Renal pelvis (tissue), 4 donors: ENCODE measurements around the gene TMEM132D. TPM values are rescaled to one million over a fixed set of nuclear protein-coding genes. Genes with fewer than 3 reads are reported as not detected.

Experiments used
- DNase-seq: peaks from one replicate; pipeline ENCODE4 v3.0.0-alpha.2; 2013
- polyA plus RNA-seq, 3 donors: library from polyadenylated mRNA; unstranded; fragments of 120-200 nt; gene quantifications; one replicate each; pipeline ENCODE4 v1.2.1, GENCODE V29; 2013; ENCODE audit not compliant: insufficient read length in 3 of 3

The TMEM132D gene
- polyA plus RNA-seq, 3 donors: 0.90 to 1.6 (median 1.6) TPM

DNA sequence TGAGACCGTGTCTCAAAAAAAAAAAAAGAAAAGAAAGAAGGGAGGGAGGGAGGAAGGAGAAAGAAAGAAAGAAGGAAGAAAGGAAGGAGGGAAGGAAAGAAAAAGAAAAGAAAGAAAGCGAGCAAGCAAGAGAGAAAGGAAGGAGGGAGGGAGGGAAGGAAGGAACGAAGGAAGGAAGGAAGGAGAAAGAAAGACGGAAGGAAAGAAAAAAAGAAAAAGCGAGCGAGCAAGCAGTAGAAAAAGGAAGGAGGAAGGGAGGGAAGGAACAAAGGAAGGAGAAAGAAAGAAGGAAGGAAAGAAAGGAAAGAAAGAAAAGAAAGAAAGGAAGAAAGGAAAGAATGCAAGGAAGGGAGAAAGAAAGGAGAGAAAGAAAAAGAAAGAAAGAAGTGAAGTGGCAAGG, 546.6 kb downstream of the TMEM132D start:
- DNase-seq: no peak

DNA sequence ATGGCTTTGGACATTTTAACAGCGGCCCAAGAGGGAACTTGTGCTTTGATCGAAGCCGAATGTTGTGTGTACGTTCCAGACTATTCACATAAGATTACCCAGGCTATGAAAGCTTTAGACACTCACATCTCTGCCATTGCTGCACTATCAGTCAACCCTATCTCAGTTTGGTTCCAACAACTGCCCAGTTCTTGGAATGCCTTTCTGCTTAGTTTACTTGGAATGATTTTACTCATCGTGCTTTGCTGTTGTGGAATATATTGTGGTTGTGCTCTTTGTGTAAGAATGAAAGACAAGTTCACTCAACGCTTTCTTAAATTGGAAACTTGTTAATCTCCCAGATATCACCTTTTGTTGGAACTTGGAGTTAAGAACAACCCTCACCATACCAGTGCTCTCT, 552.3 kb downstream of the TMEM132D start:
- no peak for DNase-seq

DNA sequence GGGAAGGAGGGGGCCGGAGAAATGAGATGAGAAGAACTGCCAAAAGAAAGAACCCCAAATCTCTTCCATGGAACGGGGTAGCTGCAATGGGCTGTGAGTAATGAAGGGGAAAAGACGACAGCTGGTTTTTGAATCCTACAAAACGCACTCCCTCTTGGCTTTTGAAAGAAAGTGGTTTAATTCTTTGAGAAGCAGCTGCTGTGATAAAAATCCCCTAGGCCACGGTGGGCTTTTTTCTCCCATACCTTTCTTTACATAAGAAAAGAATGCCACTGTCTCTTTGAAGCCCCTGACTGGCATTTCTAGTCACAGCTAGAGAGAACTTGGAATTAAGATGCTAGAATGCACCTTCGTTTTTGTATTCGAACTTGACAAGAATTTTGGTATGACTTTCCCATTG, 564.5 kb downstream of the TMEM132D start:
- DNase-seq: no peak

DNA sequence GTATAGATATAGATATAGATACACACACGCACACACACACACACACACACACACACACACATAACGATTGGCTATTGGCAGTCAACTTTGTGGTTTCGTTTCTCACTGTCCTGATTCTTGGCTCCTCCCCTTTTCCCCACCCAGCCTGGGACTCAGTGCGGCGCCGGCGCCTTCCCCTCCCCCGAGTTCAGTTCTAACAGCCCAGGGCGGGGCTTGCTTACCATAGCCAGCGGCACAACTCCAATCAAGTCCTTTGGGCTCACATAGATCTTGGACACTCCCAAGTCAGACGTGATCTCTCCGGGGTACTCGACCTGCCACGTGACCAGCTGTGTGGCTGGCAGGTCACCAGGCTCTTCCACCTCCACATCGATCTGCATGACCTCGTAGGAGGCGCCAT, 566.4 kb downstream of the TMEM132D start:
- no peak for DNase-seq

DNA sequence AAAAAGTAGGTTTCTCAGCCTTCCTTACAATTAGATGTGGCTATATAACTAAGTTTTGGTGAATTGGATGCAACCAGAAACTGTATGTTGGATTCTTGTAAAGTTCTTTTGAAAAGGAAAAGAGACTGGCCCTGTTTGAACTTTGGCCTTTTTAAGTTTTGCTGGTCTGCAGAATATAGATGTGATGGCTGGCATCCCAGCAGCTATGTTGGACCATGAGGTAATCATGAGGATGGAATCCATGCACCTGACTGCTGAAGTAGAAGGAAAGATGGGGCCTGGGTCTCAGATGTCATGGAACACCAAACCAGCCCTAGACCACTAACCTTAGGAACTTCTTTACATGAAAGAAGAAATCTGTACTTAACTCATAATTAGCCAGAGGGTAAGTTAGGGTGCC, 568.1 kb downstream of the TMEM132D start:
- no peak for DNase-seq

DNA sequence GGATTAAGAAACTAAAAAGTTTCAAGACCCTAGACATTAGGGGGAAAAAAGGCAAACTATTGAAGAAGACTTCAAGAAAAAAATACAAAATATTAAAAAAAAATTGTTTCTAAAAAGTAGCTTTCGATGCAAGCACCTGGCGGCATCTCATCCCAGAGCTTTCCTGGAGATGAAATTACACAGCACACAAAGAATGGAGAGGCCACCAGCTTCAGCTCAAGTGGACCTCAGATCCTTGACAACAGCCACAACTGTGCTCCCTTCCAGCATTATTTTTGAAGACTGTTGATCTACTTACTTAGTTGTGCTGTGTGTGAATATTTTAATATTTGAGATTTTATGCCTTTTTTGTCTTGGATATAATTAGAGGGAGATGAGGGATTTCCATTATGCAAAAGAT, 571.5 kb downstream of the TMEM132D start:
- no peak for DNase-seq

DNA sequence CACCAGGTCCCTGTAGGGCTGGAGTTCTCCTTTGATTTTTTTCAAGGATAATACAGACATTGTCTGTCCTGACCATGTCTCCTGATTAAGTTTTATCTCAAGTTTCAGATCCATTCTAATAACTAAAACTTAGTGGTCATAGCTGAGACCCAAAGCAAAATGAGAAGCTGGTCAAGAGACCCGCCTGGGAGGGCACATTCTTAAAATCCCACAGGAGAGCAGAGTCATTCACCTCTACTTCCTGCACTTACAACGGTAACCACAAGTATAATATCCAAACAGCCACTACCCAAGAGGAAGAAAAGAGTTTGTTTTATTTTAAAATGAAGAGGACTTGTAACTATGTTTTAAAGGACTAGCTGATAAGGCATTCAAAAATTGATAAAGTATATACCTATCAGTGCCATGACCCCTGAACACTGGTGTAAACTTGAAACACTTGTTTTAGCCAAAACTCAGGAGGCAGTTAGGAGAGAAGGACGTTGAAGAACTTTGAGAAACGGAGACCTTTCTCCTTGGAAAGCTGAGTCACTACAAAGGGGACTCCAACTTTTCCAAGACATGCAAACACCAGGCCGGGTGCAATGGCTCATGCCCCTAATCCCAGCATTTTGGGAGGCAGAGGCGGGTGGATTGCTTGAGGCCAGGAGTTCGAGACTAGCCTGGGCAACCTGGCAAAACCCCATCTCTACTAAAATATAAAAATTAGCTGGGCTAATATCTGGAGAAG, 572.3 kb downstream of the TMEM132D start:
- DNase-seq: no peak

DNA sequence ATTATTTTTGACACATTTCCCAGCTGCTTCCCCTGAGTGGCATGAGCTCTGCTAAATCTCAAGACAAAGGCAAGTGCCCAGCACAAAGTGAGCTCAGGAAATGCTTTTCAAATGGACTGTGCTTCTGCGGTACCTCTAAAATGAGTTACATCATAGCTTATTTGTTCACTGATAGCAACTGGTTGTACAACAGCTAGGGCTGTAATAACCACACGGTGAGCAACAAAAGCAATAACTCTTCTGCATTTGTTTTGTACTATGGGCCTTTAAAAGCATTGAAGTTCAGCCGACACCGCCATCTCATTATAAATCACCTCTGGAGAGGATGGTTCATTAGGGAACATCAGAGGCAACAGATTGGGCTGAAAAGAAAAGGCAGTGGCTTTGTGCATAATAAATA, 575.6 kb downstream of the TMEM132D start:
- no peak for DNase-seq

DNA sequence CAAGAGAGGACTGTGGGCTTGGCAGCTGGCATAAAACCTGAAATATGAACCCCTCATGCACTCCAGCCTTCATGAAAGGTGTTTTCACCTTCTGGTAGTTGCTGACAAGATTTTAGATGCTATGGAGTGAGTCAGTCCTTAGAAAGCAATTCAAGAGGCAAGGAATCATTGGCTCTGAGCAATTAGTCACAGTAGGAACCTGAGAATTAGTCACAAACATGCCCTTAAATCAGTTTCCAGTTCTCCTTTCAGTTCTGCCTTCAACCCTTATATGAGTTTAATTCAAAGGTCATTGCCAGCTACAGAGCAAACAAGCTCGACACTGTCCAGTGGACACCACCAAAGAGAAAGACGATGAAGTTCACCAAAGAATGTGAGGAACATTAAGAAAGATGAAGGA, 578.3 kb downstream of the TMEM132D start:
- DNase-seq: no peak

DNA sequence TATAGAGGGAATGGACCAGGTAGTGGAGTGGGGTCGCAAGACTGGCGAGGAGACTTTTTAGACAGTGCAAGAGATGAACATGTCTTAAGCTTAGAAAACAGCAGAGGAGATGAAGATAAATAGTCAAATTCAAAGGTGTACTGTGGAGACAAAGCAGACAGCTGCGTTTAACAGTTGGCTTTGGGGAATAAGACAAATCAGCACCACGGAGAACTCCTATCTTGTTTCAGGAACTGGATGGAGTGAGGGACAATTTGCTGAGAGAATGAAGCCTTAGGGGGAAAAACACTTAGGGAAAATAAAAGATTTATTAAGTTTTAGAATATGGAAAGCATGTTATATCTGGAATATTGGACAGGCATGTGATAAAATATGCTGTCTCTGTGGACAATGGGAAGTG, 591.8 kb downstream of the TMEM132D start:
- peak; percentile 16 for DNase-seq

DNA sequence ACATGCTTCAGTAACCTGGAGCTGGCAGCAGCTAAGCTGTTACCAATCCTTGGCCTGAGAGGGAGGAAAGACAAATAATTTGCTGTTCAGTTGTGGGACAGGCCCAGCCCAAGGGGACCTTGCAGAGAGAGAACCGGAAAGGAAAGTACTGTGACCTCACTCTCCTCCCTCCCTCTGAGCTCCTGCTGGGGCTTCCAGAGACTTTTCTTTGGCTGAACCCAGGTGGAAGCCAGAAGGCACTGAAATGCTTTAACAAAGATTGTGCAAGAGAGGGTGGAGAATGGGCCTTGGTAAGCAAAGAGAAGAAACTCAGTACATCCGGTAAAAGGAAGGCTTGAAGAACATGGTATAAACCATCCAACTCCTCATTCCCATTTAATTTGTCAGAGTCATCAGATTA, 593.5 kb downstream of the TMEM132D start:
- no peak for DNase-seq

DNA sequence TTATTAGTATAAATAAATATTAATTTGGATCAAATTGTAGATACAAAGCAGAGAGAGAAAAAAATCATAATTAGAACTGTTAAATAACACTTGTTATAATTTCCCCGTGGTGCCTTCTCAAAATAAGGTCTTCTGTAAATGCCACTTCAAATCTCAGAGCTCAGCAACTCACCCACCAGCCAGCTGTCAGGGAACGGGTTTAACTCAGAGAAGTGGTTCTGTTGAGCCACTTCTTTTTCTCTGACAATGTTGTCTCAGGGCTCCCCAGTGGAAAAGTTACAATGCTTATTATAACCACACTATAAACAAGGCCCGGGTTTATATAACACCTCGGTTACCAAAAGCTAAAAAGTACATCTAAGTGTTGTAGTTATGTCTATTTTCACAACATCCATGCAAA, 598.0 kb downstream of the TMEM132D start:
- no peak for DNase-seq

DNA sequence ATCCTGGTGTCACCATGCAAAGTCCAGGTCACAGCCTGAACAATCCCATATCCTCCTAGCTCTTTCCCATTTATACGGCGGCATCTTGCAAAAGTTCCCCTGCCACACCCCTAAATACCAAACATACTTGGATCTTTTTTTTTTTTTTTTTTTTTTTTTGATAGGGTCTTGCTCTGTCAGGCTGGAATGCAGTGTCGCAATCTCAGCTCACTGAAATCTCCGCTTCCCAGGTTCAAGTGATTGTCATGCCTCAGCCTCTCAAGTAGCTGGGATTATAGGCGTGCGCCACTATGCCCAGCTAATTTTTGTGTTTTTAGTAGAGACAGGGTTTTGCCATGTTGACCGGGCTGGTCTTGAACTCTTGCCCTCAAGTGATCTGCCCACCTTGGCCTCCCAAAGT, 599.3 kb downstream of the TMEM132D start:
- DNase-seq: no peak

DNA sequence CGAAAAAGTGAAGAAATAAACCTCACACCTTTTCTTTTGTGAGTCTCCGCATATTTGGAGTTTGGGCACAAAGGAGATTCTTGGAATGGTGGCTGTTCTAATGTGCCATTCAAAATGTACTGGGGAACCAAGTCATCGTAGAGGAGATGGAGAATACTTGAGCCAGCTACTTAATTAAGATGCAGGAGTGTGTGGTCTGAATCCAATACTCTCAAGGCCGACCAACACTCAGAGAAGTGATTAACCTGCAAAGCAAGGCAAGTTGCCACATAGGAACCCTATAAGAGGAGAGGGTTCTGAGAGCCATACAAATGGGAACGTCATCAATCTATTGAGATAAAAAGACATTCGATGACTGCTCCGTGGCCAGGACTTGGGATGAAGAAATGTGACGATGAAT, 603.8 kb downstream of the TMEM132D start:
- no peak for DNase-seq

DNA sequence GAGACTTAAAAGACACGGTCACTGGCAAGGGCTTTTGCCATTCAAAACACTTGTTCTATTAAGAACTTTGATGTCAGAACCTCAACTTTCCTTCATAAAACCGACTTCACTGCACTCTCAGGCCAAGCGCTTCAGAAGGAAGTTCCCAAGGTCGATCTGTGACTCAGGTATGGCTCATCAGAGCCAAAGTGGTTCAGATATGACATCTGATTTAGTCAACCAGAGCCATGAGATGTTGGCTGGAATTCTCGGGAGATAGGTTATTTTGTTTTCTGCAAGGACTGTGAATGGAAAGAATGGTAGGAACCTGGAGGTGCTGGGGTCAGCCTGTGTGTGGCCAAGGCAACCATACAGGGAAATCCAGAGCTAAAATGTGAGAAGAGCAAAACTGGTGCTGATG, 604.9 kb downstream of the TMEM132D start:
- no peak for DNase-seq

DNA sequence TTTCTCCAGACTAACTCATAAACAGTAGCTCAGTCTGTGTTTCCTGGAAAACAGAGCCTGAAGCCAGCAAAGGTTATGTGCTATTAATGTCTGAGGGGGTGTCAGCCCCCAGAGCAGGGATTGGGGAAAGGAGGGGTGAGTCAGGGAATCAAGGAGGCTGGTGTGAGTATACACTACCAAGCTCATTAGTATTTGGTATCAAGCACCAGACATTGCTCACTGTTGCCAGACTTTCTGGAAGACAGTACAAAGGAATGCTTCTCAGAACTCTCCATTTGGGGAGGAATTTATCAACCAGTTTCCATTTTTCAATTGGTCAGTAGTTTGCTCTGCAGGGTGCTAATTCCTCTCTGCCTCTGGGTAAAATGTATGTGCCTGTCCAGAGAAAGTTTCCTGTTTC, 607.2 kb downstream of the TMEM132D start:
- DNase-seq: no peak

DNA sequence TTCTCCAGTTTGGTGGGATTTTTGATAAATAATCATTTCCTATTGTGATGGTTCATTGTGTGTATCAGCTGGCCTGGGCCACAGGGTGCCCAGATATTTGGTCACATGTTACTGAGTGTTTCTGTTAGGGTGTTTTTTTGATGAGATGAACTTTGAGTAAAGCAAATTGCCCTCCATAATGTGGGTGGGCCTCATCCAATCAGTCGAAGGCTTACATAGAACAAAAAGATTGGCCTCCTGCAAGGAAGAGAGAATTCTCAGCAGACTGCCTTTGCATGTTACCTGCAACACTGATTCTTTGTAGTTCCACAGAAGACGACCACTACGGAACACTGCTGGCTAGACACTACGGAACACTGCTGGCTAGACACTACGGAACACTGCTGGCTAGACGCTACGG, 609.0 kb downstream of the TMEM132D start:
- DNase-seq: no peak

DNA sequence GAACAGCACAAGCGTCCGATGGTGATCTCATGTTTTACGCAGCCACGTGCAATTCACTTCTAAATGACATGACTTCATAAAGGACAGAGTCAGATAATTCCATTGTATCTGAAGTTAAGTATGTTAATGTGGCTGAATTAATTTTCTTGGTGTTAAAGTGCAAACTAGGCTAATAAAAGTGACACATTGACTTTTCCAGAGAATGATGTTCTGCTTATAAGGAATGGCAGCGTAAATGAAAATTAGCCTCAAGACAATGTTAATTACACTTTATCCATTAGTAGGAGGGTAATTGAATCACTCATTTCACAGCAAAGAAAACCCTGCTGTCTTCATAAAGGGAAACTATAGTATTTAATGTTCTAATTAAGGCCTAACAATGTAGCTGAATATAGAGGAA, 624.1 kb downstream of the TMEM132D start:
- DNase-seq: no peak

DNA sequence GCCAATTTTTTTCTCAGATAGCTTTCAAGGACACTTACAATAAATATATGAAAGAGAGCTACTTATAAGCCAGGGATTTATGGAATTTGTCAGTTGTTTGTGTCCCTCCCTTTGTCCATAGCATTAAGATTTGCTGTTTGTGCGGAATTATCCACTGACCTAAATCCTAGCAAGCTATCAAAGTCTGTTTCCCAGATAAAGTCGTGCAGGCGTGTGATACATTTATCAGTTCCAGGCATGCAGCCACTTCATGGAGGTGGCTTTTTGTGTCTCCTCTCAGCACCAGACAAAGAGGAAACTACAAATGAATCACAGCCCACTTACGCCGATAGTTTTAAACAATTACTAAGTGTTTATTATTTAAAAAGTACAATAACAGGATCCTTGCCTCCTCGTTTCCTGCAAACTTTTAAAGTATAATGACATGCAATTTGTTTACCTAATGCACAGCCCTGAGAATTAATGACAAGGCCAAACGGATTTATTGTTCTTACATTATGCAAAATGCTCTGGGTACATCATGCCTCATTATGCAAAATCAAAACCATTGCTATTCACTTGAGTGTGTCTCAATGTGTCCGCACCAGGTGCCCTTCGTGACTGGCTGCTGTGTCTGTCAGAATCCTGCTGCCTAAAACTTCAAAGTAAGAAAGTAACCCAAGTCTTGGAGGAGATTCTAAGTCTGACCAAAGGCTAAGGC, 627.3 kb downstream of the TMEM132D start:
- no peak for DNase-seq

DNA sequence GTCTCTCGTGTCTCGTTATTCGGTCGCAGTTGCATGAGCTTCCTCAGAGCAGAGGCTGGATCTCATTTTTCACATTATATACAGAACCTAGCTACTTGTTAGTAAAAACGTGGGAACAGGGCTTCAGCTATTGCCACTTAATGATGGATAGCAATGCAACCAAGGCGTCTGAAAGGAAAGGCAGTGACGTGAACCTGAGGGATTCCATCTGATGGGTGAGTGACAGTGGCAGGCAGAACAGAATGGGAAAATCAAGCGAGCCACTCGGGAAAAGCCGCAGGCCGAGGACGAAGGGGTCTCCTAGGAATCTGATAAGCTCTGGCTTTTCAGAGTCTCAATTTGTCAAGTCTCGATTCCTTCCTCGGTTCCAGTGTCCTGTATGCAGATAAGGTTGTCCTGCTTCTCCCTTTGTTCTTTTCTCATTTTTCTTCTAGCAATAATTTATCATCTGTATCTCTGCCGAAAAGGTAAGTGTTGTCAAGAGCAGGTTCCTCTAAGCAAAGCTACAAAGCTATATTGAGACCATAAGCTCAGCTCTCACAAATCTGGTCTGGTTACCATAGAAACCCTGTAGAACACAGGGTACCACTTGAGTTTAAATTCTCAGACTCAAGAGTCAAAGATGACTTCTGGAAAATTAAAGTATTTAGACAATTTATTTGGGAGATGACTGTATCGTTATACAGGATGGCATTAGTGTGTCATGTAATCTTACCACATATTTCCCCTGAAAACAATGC, 633.9 kb downstream of the TMEM132D start:
- DNase-seq: no peak

DNA sequence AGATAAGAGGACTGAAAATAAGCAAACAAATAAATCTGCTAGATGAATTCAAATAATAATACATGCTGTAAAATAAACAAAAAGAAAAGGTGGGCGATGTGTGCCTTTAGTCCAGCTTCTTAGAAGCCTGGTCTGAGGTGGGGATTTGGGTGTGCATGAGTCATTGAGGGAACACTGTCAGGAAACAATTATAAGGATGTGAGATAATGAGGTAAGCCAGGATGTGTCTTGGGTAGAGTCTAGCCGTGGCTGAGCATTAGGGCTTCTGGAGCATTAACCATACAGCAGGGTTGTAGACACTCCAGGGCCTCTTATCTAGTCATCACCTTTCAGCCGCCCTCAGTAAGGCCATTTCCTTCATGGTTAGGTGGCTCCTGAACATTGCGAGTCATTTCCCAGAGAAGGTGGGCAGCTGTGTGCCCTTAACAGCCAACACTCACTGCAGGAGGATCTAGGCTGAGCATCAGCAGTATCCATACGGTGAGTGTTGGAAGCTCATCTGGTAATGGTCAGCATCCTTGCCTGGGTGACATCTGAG, 645.0 kb downstream of the TMEM132D start:
- no peak for DNase-seq

DNA sequence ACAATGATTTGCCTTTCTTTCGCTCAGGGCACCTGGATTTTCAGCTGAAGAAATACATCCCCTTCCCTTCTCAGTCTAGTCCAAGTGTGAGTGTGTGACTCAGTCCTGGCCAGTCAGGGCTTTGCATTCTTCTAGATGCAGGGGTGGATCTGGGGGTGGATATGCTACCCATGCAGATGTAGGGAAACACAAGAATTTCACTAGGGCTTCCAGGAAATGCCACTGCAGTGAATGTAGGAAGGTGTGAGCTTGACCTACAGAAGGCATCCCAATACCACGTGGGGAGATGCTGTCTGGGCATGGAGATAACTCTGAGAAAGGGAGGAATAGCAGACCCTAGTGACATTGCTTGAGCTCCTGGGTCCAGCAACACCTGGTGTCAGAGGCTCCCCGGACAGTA, 646.3 kb downstream of the TMEM132D start:
- no peak for DNase-seq

DNA sequence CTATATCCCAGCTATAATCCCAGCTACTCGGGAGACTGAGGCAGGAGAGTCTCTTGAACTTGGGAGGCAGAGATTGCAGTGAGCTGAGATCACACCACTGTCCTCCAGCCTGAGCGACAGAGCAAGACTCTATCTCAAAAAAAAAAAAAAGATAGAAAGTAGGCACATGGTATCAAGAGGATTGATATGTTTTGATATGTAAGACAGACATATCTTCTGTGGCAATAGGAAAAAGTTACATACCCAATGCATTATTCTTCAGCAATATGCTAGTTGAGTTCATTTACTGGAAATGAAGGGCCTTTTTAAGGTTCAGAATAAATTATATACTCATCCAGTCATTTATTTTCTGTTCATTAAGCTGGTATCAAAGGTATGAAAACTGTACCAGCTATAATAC, 657.2 kb downstream of the TMEM132D start:
- no peak for DNase-seq
